Panc1 (cell line): Measurements from ENCODE around the gene TRIO. TPM values are rescaled to one million over a fixed set of nuclear protein-coding genes. Genes with fewer than 3 reads are reported as not detected.

Experiments used
- ATAC-seq: fragments of 200-7000 bp; cut with Tn5 transposase; 2 replicates; pipeline ENCODE4 v1.9.1; 2020; ENCODE audit warnings: mild to moderate bottlenecking, moderate library complexity
- BruUV-seq: library from RNA; stranded (reverse); fragments of 400-500 nt; replicated peaks from 2 replicates; lab custom pipeline; 2021; lab: Mats Ljungman, UMichigan
- CTCF ChIA-PET: fragments of 300-600 bp; sonication (Branson Sonifier 250); formaldehyde crosslinking; loops from one replicate; lab custom pipeline; 2022; ENCODE audit warnings: antibody characterized with exemption; lab: Charles Lee
- POLR2A ChIA-PET: fragments of 300-600 bp; sonication (Branson Sonifier 250); formaldehyde crosslinking; loops from one replicate; lab custom pipeline; 2022; ENCODE audit warnings: antibody characterized with exemption; lab: Charles Lee
- DNase-seq: peaks from one replicate; pipeline ENCODE4 v3.0.0-alpha.2; 2010; ENCODE audit warnings: low read depth, low spot score
- H3K27ac ChIP-seq: 2 replicates; pipeline ENCODE4 v1.5.1; 2011; ENCODE audit warnings: mild to moderate bottlenecking, low read length, inconsistent platforms
- H3K27me3 ChIP-seq: fragments of 200-500 bp; sonication (Bioruptor generic); 2 replicates; pipeline ENCODE4 v1.6.0; 2014; ENCODE audit warnings: low read length, inconsistent platforms; ENCODE audit not compliant: control insufficient read depth, insufficient read depth
- H3K36me3 ChIP-seq: fragments of 200-500 bp; sonication (Bioruptor generic); 2 replicates; pipeline ENCODE4 v1.5.1; 2014; ENCODE audit warnings: inconsistent platforms, mild to moderate bottlenecking, low read length, moderate library complexity; ENCODE audit not compliant: control insufficient read depth, insufficient read depth
- H3K4me1 ChIP-seq: 2 replicates; pipeline ENCODE4 v1.5.1; 2011; ENCODE audit warnings: inconsistent platforms, mild to moderate bottlenecking, low read length, moderate library complexity; ENCODE audit not compliant: control insufficient read depth, insufficient read depth
- H3K4me3 ChIP-seq, 2 experiments: 2 replicates each; pipeline ENCODE4 v1.5.1; 2011 to 2012; ENCODE audit warnings: low read depth in 2 of 2, low read length in 2 of 2, mild to moderate bottlenecking in 2 of 2, inconsistent platforms in 1 of 2, moderate library complexity in 1 of 2
- H3K9me3 ChIP-seq: fragments of 200-500 bp; sonication (Bioruptor generic); 2 replicates; pipeline ENCODE4 v1.5.1; 2014; ENCODE audit warnings: low read depth, mild to moderate bottlenecking, inconsistent platforms, low read length, moderate library complexity; ENCODE audit not compliant: control insufficient read depth, insufficient read depth
- CTCF ChIP-seq: fragments of 450-650 bp; IDR thresholded peaks from 2 replicates; pipeline ENCODE4 v1.5.1; 2017; ENCODE audit warnings: mild to moderate bottlenecking
- POLR2AphosphoS5 ChIP-seq: IDR thresholded peaks from 2 replicates; pipeline ENCODE4 v1.6.1; 2012; ENCODE audit warnings: mild to moderate bottlenecking, low read depth, low read length, moderate library complexity
- REST ChIP-seq, 2 experiments: IDR thresholded peaks; 2 replicates each; pipeline ENCODE4 v1.6.1; 2011 to 2012; ENCODE audit warnings: low read depth in 2 of 2, control low read depth in 1 of 2, low read length in 1 of 2, mild to moderate bottlenecking in 1 of 2, moderate library complexity in 1 of 2; ENCODE audit not compliant: insufficient read depth in 1 of 2
- SIN3A ChIP-seq: IDR thresholded peaks from 2 replicates; pipeline ENCODE4 v1.6.1; 2012; ENCODE audit warnings: low read depth, mild to moderate bottlenecking, low read length, moderate library complexity, borderline replicate concordance; ENCODE audit not compliant: insufficient read depth
- TCF7L2 ChIP-seq: IDR thresholded peaks from 2 replicates; pipeline ENCODE4 v1.6.1; 2011; ENCODE audit warnings: mild to moderate bottlenecking, low read depth, low read length, inconsistent platforms
- in situ Hi-C: cut with HindIII; loops from 2 replicates; pipeline ENCODE4 v1.10.0; 2016; ENCODE audit warnings: low sequenced_read_pairs, low pct_unique_long_range_greater_than_20kb
- intact Hi-C: fragments of 100-400 bp; cut with micrococcal nuclease; formaldehyde crosslinking; loops from one replicate; pipeline ENCODE4 v1.10.0; 2022; ENCODE audit not compliant: unreplicated experiment
- total RNA-seq: library from RNA; stranded (reverse); gene quantifications from one replicate; pipeline ENCODE4 v1.2.1, GENCODE V29; 2021; ENCODE audit not compliant: unreplicated experiment

Gene TRIO
- total RNA-seq, 1 experiment from 2014 or later: 349 TPM

GRCh38 chr5:14148890-14149671, 5.9 kb downstream of the TRIO start:
- in situ Hi-C loops: no loop called here
- ChIA-PET CTCF (no interaction called here), POLR2A (interaction anchor here (1.0 to 1.6 kb wide), 3 partner anchors 11 to 111 kb away, joined by 3 to 5 read pairs (median 3); no protein-coding TSS in a partner anchor)
- peak; percentile 4; the same call in 1 of the 2 replicates for ATAC-seq
- no peak for DNase-seq
- peaks cover 6% of the 10 kb centered on the region for H3K36me3 ChIP-seq
- H3K4me3 ChIP-seq: peak overlapping the region; percentile 74 to 89
- peaks cover 67% of the 10 kb centered on the region for H3K4me1 ChIP-seq
- BruUV-seq: no TSS peak
- intact Hi-C loops: loop anchor here (5.0 kb wide), 2 partner anchors 43 to 162 kb away; no protein-coding TSS in a partner anchor
- peak in 1 of 2 experiments; percentile 37; a peak in 1 of 4 replicates for TF ChIP-seq REST (IDR thresholded peaks at IDR 0.05; ENCODE audit: insufficient read depth in 1 of 2, low read depth in 2 of 2, low read length in 1 of 2)
- TF ChIP-seq POLR2AphosphoS5: no peak
- no peak for TF ChIP-seq SIN3A
- TF ChIP-seq TCF7L2: no peak
- no peak for TF ChIP-seq CTCF
- no peaks in the 10 kb centered on the region for H3K9me3 ChIP-seq
- no peaks in the 10 kb centered on the region for H3K27me3 ChIP-seq
- peak overlapping the region; percentile 99 for H3K27ac ChIP-seq

- POLR2A ChIA-PET: interaction anchor here (1.0 to 1.6 kb wide), 5 partner anchors 10 to 112 kb away, joined by 3 to 14 read pairs (median 3); no protein-coding TSS in a partner anchor
- Histone ChIP-seq H3K9me3 (no peaks in the 10 kb centered on the region), H3K27me3 (no peaks in the 10 kb centered on the region), H3K4me3 (peak overlapping the region; percentile 74 to 89; a peak in 3 of 4 replicates), H3K27ac (peak overlapping the region; percentile 99), H3K4me1 (peaks cover 74% of the 10 kb centered on the region), H3K36me3 (peaks cover 6% of the 10 kb centered on the region; the same call in 1 of the 2 replicates)
- TF ChIP-seq POLR2AphosphoS5 (no peak), SIN3A (no peak)
- intact Hi-C loops: loop anchor here (5.0 kb wide), 4 partner anchors 43 to 162 kb away; no protein-coding TSS in a partner anchor
- DNase-seq (no peak), ATAC-seq (no peak)
- CTCF ChIA-PET: no interaction called here
- in situ Hi-C loops: no loop called here
- BruUV-seq: no TSS peak
These were observed 6.6 kb downstream of the TRIO start for GRCh38 chr5:14149672-14150274.
